RWPE1 (cell line): ENCODE data around the gene SUCLG1.

ENCODE experiments used
- CTCF ChIA-PET: fragments of 350-600 bp; sonication (Branson Sonifier 250); formaldehyde crosslinking; extraction: SDS; loops from one replicate; lab custom pipeline; 2021; lab: Yijun Ruan, JAX
- POLR2A ChIA-PET: fragments of 400-600 bp; formaldehyde crosslinking; extraction: SDS; loops from one replicate; lab custom pipeline; 2020; ENCODE audit warnings: antibody characterized with exemption; ENCODE audit not compliant: low non-redundant PET; lab: Yijun Ruan, JAX
- DNase-seq: peaks from one replicate; pipeline ENCODE4 v3.0.0; 2012; ENCODE audit warnings: low spot score
- H3K27ac ChIP-seq: fragments of 450-650 bp; 2 replicates; pipeline ENCODE4 v1.5.1; 2017
- TF ChIP-seq, protein P1 (sequence below): fragments of 450-650 bp; conservative IDR thresholded peaks from 2 replicates; pipeline ENCODE4 v1.5.1; 2017; ENCODE audit warnings: low read depth, mild to moderate bottlenecking

The SUCLG1 gene

DNA sequence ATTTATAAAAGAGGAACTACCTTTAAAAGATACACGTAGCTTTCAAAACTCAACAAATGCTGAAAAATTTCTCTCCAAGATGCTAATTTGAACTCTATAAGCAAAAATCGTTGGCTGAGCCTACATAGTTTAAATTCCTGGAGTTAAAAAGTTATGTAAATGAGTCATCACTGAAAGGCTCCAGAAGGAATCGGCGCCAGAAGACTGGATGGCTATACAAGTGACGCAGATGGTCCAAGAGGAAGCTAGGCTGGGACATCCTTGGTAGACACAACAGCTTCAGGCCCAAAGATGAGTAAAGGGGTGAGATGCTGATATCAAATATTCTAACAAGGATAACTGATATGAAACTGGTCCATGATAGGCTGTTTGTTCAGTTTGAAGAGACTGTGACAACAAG lies 34.4 kb upstream of the SUCLG1 start:
- no peak overlapping the region for H3K27ac ChIP-seq

DNA sequence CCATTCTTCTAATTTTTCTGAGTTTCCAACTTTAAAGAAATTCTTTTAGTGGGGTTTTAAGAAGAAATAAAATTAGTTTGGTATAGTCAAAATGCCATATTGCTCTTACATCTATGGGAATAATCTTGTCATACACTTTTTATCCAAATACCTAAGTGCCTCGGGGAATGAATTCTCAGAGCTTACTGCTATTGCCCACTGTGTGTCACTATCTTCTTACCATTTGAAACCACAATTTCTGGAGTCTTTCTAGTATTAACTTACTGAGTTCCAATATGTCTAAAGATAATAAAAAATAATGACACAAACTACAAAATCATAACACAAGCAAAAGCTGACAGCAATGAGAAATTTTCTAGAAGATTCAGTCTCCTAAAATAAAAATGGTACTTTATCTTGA lies 33.5 kb upstream of the SUCLG1 start:
- no peak for DNase-seq
- ChIA-PET POLR2A (no interaction called here), CTCF (interaction anchor here (0.6 to 1.2 kb wide), 4 partner anchors 9 to 370 kb away, joined by 3 read pairs; no protein-coding TSS in a partner anchor)
- no peak overlapping the region for H3K27ac ChIP-seq
- TF ChIP-seq, protein P1, sequence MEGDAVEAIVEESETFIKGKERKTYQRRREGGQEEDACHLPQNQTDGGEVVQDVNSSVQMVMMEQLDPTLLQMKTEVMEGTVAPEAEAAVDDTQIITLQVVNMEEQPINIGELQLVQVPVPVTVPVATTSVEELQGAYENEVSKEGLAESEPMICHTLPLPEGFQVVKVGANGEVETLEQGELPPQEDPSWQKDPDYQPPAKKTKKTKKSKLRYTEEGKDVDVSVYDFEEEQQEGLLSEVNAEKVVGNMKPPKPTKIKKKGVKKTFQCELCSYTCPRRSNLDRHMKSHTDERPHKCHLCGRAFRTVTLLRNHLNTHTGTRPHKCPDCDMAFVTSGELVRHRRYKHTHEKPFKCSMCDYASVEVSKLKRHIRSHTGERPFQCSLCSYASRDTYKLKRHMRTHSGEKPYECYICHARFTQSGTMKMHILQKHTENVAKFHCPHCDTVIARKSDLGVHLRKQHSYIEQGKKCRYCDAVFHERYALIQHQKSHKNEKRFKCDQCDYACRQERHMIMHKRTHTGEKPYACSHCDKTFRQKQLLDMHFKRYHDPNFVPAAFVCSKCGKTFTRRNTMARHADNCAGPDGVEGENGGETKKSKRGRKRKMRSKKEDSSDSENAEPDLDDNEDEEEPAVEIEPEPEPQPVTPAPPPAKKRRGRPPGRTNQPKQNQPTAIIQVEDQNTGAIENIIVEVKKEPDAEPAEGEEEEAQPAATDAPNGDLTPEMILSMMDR: 0 out of 2 replicates have a peak, but pooled peaks have one; percentile 11

More for the DNA sequence above, 34.4 kb upstream of the SUCLG1 start:
- ChIA-PET POLR2A (no interaction called here), CTCF (interaction anchor here (0.5 to 0.7 kb wide), 3 partner anchors 137 to 358 kb away, joined by 3 to 4 read pairs (median 3); no protein-coding TSS in a partner anchor)
- TF ChIP-seq, protein P1: no peak
- DNase-seq: peak; percentile 44

DNA sequence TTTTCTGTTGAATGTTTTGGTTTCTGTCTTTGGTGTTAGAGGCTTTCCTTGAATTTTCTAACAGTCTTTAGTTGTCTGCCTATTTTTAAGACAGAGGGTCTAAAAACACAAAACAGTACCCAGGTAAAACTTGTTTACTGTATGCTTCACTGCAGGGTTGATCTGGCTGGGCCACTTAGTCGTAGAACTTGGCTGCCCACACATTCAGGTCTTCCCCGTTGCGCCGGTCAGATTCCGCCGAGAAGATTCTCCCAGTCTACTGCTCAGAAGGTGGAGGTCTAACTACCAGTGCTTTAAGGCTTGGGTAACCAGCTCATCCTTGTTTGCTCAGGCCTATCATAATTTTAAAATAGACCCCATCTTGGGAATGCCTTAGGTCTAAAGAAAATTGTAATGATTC lies 32.7 kb upstream of the SUCLG1 start:
- ChIA-PET CTCF (interaction anchor here (0.6 to 0.7 kb wide), 2 partner anchors 435 to 729 kb away, joined by 3 read pairs; no protein-coding TSS in a partner anchor), POLR2A (no interaction called here)
- TF ChIP-seq, protein P1: no peak
- H3K27ac ChIP-seq: no peak overlapping the region
- no peak for DNase-seq

DNA sequence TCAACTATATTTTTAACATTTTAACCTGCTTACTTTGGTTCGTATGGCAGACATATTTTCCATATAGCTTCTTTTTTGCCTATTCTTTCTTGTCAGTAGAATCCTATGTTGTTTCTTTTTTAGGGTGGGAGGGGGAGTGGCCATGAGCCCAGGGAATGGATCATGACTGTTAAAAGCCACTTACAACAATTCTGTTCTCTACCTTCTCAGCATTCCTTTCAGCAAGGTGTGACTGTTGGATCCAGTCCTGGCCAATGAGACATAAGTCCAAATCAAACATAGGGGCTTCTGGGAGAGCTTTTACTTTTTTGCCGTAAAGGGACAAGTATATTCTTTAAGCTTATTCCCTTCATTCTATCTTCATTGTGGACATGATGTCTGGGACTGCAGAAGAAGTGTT lies 32.2 kb upstream of the SUCLG1 start:
- H3K27ac ChIP-seq: no peak overlapping the region
- TF ChIP-seq, protein P1: no peak
- ChIA-PET CTCF (interaction anchor here (0.6 to 0.7 kb wide), 3 partner anchors 374 to 729 kb away, joined by 3 read pairs; no protein-coding TSS in a partner anchor), POLR2A (no interaction called here)
- no peak for DNase-seq

DNA sequence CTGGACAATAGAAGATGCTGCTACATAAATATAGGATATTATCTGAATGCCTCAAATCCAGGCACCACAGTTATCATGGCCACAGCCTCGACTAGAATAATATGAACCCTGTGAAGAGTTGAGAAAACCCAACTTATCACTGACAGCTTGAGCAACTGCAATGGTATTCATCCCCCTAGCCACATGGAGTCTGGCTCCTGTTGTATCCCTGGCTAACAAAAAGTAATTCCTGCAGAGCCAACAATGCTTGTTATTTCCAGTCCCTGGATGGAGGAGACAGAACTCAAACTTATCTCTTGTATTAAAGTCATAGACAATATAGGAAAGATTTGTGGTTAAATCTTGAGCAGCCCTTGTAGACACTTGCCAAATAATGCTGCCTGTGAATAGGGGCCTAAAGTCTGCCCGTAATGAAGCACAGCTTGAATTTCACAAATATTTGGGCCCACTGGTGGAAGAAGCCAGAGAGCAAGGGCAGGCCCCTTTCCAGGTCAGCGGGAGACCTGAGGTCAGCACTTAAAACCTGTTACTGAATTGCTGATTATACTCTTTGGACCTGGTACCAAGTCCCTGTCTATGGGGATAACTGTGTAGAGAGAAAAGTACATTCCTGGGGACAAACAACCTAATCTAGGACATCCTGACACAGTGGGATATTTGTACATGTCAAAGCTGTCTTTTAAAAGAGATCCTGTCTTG lies 28.4 kb upstream of the SUCLG1 start:
- POLR2A ChIA-PET: no interaction called here
- DNase-seq: no peak
- TF ChIP-seq, protein P1: no peak
- CTCF ChIA-PET: no interaction called here
- no peak overlapping the region for H3K27ac ChIP-seq

DNA sequence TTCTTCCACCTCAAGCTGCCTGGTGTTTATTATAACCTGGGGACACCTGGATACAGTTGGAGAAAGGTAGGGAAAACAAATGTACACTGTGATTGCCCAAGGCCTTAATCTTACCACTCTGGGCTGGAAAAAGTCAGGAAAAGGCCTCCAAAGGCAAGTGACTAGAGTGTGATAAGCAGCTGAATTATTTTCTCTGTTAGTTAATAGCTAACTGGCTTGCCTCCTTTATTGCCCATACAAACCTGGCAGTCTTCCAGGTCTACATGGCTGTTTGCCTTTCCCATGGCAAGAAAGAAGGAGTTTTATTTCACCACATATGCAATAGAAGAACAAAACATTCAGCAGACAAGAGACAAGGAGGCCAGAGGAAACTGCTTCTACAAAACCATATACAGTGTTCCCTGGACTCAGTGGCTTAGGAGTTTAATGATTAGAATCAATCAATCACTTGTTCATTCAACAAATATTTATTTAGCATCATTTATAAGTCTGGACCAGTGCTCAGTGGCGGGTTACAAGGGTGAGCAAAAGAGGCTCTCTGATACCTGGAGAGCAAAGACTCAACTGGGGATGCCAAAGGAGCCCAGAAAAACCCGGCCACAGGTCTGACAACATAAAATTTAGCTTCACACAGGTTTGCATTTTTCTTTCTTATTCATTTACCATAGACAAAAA lies 27.5 kb upstream of the SUCLG1 start:
- TF ChIP-seq, protein P1: no peak
- ChIA-PET POLR2A (no interaction called here), CTCF (no interaction called here)
- no peak overlapping the region for H3K27ac ChIP-seq
- no peak for DNase-seq
